MM.1S (cell line): ENCODE data around the gene TMED6.

Experiments used
- DNase-seq: peaks from one replicate; pipeline ENCODE4 v3.0.0-alpha.2; 2015
- H2AFZ ChIP-seq: fragments of 300-600 bp; sonication (generic); 2 replicates; pipeline ENCODE4 v1.6.0; 2016; ENCODE audit warnings: antibody characterized with exemption, low read length
- H3F3A ChIP-seq: fragments of 300-600 bp; sonication (generic); 2 replicates; pipeline ENCODE4 v1.6.1; 2016; ENCODE audit warnings: mild to moderate bottlenecking, antibody characterized with exemption, low read length, moderate library complexity, mixed read lengths; ENCODE audit not compliant: insufficient read depth
- H3K27ac ChIP-seq: fragments of 300-600 bp; sonication (generic); 2 replicates; pipeline ENCODE4 v1.5.1; 2016; ENCODE audit warnings: mild to moderate bottlenecking, low read length
- H3K27me3 ChIP-seq: fragments of 300-600 bp; sonication (generic); replicated peaks from 2 replicates; pipeline ENCODE4 v1.6.0; 2016; ENCODE audit warnings: low read length; ENCODE audit not compliant: insufficient read depth
- H3K36me3 ChIP-seq: fragments of 300-600 bp; sonication (generic); replicated peaks from 2 replicates; pipeline ENCODE4 v1.6.1; 2016; ENCODE audit warnings: mild to moderate bottlenecking, low read length, mixed read lengths; ENCODE audit not compliant: insufficient read depth
- H3K4me1 ChIP-seq: fragments of 300-600 bp; sonication (generic); 2 replicates; pipeline ENCODE4 v1.6.1; 2016; ENCODE audit warnings: low read length, mixed read lengths
- H3K4me2 ChIP-seq: fragments of 300-600 bp; sonication (generic); 2 replicates; pipeline ENCODE4 v1.6.0; 2016; ENCODE audit warnings: low read depth, low read length
- H3K4me3 ChIP-seq: fragments of 300-600 bp; sonication (generic); 2 replicates; pipeline ENCODE4 v1.5.1; 2016; ENCODE audit warnings: low read length, mixed read lengths
- H3K79me2 ChIP-seq: fragments of 300-600 bp; sonication (generic); 2 replicates; pipeline ENCODE4 v1.6.1; 2016; ENCODE audit warnings: mixed run types, low read length, mixed read lengths
- H3K9ac ChIP-seq: fragments of 300-600 bp; sonication (generic); 2 replicates; pipeline ENCODE4 v1.6.1; 2016; ENCODE audit warnings: low read length, mixed read lengths
- H3K9me2 ChIP-seq: fragments of 300-600 bp; sonication (generic); replicated peaks from 2 replicates; pipeline ENCODE4 v1.6.1; 2016; ENCODE audit warnings: mild to moderate bottlenecking, low read length, mixed read lengths; ENCODE audit not compliant: insufficient read depth
- H3K9me3 ChIP-seq: fragments of 300-600 bp; sonication (generic); replicated peaks from 2 replicates; pipeline ENCODE4 v1.6.1; 2016; ENCODE audit warnings: mild to moderate bottlenecking, low read length, mixed read lengths; ENCODE audit not compliant: insufficient read depth
- H4K20me1 ChIP-seq: fragments of 300-600 bp; sonication (generic); 2 replicates; pipeline ENCODE4 v1.6.1; 2016; ENCODE audit warnings: mild to moderate bottlenecking, low read length, moderate library complexity, mixed read lengths; ENCODE audit not compliant: insufficient read depth
- CTCF ChIP-seq: fragments of 300-600 bp; sonication (generic); IDR thresholded peaks from 2 replicates; pipeline ENCODE4 v1.5.1; 2016; ENCODE audit warnings: antibody characterized with exemption, low read length, mixed read lengths
- EZH2 ChIP-seq: fragments of 300-600 bp; sonication (generic); optimal IDR thresholded peaks from 2 replicates; pipeline ENCODE3; 2017; ENCODE audit warnings: low read depth, mild to moderate bottlenecking, antibody characterized with exemption, low read length, mixed read lengths
- EZH2phosphoT487 ChIP-seq: fragments of 300-600 bp; sonication (generic); IDR thresholded peaks from 2 replicates; pipeline ENCODE4 v1.6.1; 2018; ENCODE audit warnings: antibody characterized with exemption, low read length

TMED6 gene

GRCh38 chr16:69351309-69352027 is at the start of gene TMED6:
Gene TMED6, minus strand, starts transcription at chr16:69351786. Its CDS starts 33 bp downstream, at chr16:69351753.
- no peaks in the 10 kb centered on the region for H3K4me1 ChIP-seq
- H3K9me3 ChIP-seq = no peaks in the 10 kb centered on the region
- no peak within 1 kb of the TSS for H3K9ac ChIP-seq
- H3K4me2 ChIP-seq = no peak within 1 kb of the TSS
- H2AFZ ChIP-seq = no peak within 1 kb of the TSS
- 0 out of 2 replicates have a peak, but pooled peaks cover 5% of the 10 kb centered on the region for H3F3A ChIP-seq
- no peak within 1 kb of the TSS for H3K4me3 ChIP-seq
- no peaks in the 10 kb centered on the region for H3K79me2 ChIP-seq
- no peaks in the 10 kb centered on the region for H4K20me1 ChIP-seq
- TF ChIP-seq EZH2 (no peak), CTCF (no peak), EZH2phosphoT487 (no peak)
- no peaks in the 10 kb centered on the region for H3K9me2 ChIP-seq
- 0 out of 2 replicates have a peak, but pooled peaks cover 3% of the 10 kb centered on the region for H3K36me3 ChIP-seq
- H3K27me3 ChIP-seq = no peaks in the 10 kb centered on the region
- H3K27ac ChIP-seq = no peak within 1 kb of the TSS
- DNase-seq = no peak

- Histone ChIP-seq H3K36me3 (no peaks in the 10 kb centered on the region), H3K27me3 (no peaks in the 10 kb centered on the region), H3K27ac (no peak overlapping the region), H3F3A (no peaks in the 10 kb centered on the region), H2AFZ (no peak overlapping the region), H3K79me2 (no peaks in the 10 kb centered on the region), H3K4me1 (no peaks in the 10 kb centered on the region), H3K4me2 (no peak overlapping the region), H4K20me1 (no peaks in the 10 kb centered on the region), H3K9ac (no peak overlapping the region), H3K9me2 (no peaks in the 10 kb centered on the region), H3K4me3 (no peak overlapping the region), H3K9me3 (no peaks in the 10 kb centered on the region)
- no peak for TF ChIP-seq EZH2
- TF ChIP-seq EZH2phosphoT487 = no peak
- TF ChIP-seq CTCF = no peak
- no peak for DNase-seq
These were observed 47.8 kb upstream of the TMED6 start for GRCh38 chr16:69399361-69399760.

GRCh38 chr16:69397821-69398521 is 46.4 kb upstream of the TMED6 start:
- Histone ChIP-seq H3K36me3 (no peaks in the 10 kb centered on the region), H3F3A (no peaks in the 10 kb centered on the region), H3K9me3 (no peaks in the 10 kb centered on the region), H3K27me3 (no peaks in the 10 kb centered on the region), H3K9ac (no peak overlapping the region), H3K4me3 (no peak overlapping the region), H3K27ac (no peak overlapping the region), H4K20me1 (no peaks in the 10 kb centered on the region), H2AFZ (no peak overlapping the region; the same call in 1 of the 2 replicates), H3K4me1 (no peaks in the 10 kb centered on the region), H3K79me2 (no peaks in the 10 kb centered on the region), H3K9me2 (no peaks in the 10 kb centered on the region), H3K4me2 (no peak overlapping the region)
- DNase-seq = no peak
- no peak for TF ChIP-seq EZH2
- peak; percentile 22; the same call in 1 of the 2 replicates for TF ChIP-seq CTCF
- TF ChIP-seq EZH2phosphoT487 = no peak
